H9 (cell line): ENCODE measurements around the gene EYA4. TPM values are rescaled to one million over a fixed set of nuclear protein-coding genes. Genes with fewer than 3 reads are reported as not detected.

ENCODE experiments used
- DNase-seq: peaks from one replicate; pipeline ENCODE4 v3.0.0-alpha.2; 2017
- H2AFZ ChIP-seq: one replicate; pipeline ENCODE4 v1.6.1; 2013; ENCODE audit warnings: mild to moderate bottlenecking, low read length, control low read depth, moderate library complexity
- H2AK5ac ChIP-seq: 2 replicates; pipeline ENCODE4 v1.6.1; 2013; ENCODE audit warnings: low read length, control low read depth, mixed read lengths; ENCODE audit not compliant: insufficient read length
- H2BK120ac ChIP-seq: one replicate; pipeline ENCODE4 v1.6.1; 2013; ENCODE audit warnings: low read depth, mild to moderate bottlenecking, low read length, control low read depth, inconsistent platforms; ENCODE audit not compliant: poor library complexity, severe bottlenecking
- H2BK12ac ChIP-seq: 2 replicates; pipeline ENCODE4 v1.6.1; 2013; ENCODE audit warnings: low read length, control low read depth, mixed read lengths, low read depth; ENCODE audit not compliant: insufficient read length
- H2BK15ac ChIP-seq: 2 replicates; pipeline ENCODE4 v1.6.1; 2013; ENCODE audit warnings: low read depth, low read length, control low read depth
- H2BK20ac ChIP-seq: one replicate; pipeline ENCODE4 v1.6.1; 2013; ENCODE audit warnings: low read depth, mild to moderate bottlenecking, low read length, control low read depth, inconsistent platforms; ENCODE audit not compliant: poor library complexity, severe bottlenecking
- H2BK5ac ChIP-seq: 2 replicates; pipeline ENCODE4 v1.6.1; 2013; ENCODE audit warnings: low read length, control low read depth, mixed read lengths; ENCODE audit not compliant: insufficient read length
- H3K14ac ChIP-seq: 2 replicates; pipeline ENCODE4 v1.6.1; 2013; ENCODE audit warnings: low read length, control low read depth; ENCODE audit not compliant: insufficient read depth
- H3K18ac ChIP-seq: 2 replicates; pipeline ENCODE4 v1.6.1; 2013; ENCODE audit warnings: low read depth, mild to moderate bottlenecking, mixed read lengths, low read length, control low read depth; ENCODE audit not compliant: insufficient read length
- H3K23ac ChIP-seq: 2 replicates; pipeline ENCODE4 v1.6.1; 2013; ENCODE audit warnings: low read length, control low read depth, mixed read lengths, low read depth; ENCODE audit not compliant: insufficient read length
- H3K23me2 ChIP-seq: 2 replicates; pipeline ENCODE4 v1.6.1; 2013; ENCODE audit warnings: low read depth, mild to moderate bottlenecking, mixed read lengths, low read length, control low read depth; ENCODE audit not compliant: insufficient read length, poor library complexity, severe bottlenecking
- H3K27ac ChIP-seq: 2 replicates; pipeline ENCODE4 v1.5.1; 2013; ENCODE audit warnings: low read length, control low read depth, mixed read lengths, low read depth; ENCODE audit not compliant: insufficient read length
- H3K27me3 ChIP-seq: 2 replicates; pipeline ENCODE4 v1.6.1; 2013; ENCODE audit warnings: low read length, control low read depth, inconsistent platforms; ENCODE audit not compliant: insufficient read depth
- H3K4ac ChIP-seq: 2 replicates; pipeline ENCODE4 v1.6.1; 2013; ENCODE audit warnings: low read depth, mild to moderate bottlenecking, control low read depth, inconsistent platforms, low read length, moderate library complexity
- H3K4me1 ChIP-seq: 2 replicates; pipeline ENCODE4 v1.6.1; 2013; ENCODE audit warnings: low read length, control low read depth, inconsistent platforms; ENCODE audit not compliant: insufficient read depth
- H3K4me2 ChIP-seq: 2 replicates; pipeline ENCODE4 v1.6.1; 2013; ENCODE audit warnings: low read length, control low read depth, mixed read lengths; ENCODE audit not compliant: insufficient read length, insufficient read depth
- H3K56ac ChIP-seq: 2 replicates; pipeline ENCODE4 v1.6.1; 2013; ENCODE audit warnings: low read depth, mild to moderate bottlenecking, mixed read lengths, low read length, control low read depth; ENCODE audit not compliant: insufficient read length
- H3K79me1 ChIP-seq: 2 replicates; pipeline ENCODE4 v1.6.1; 2013; ENCODE audit warnings: low read depth, mild to moderate bottlenecking, moderate library complexity, low read length, control low read depth, inconsistent platforms; ENCODE audit not compliant: insufficient read depth, poor library complexity, severe bottlenecking
- H3K79me2 ChIP-seq: 2 replicates; pipeline ENCODE4 v1.6.1; 2013; ENCODE audit warnings: low read length, control low read depth, inconsistent platforms; ENCODE audit not compliant: insufficient read depth
- H3K9ac ChIP-seq: 2 replicates; pipeline ENCODE4 v1.6.1; 2013; ENCODE audit warnings: low read length, control low read depth, mixed read lengths; ENCODE audit not compliant: insufficient read length; ENCODE audit errors: extremely low read depth
- H3K9me3 ChIP-seq: one replicate; pipeline ENCODE4 v1.6.1; 2013; ENCODE audit warnings: low read depth, low read length, inconsistent platforms; ENCODE audit not compliant: control insufficient read depth
- H3T11ph ChIP-seq: one replicate; pipeline ENCODE4 v1.6.1; 2013; ENCODE audit warnings: mild to moderate bottlenecking, low read length, control low read depth, inconsistent platforms
- H4K20me1 ChIP-seq: one replicate; pipeline ENCODE4 v1.6.1; 2013; ENCODE audit not compliant: control insufficient read depth, insufficient read length, insufficient read depth
- H4K5ac ChIP-seq: 2 replicates; pipeline ENCODE4 v1.6.1; 2013; ENCODE audit warnings: low read depth, mild to moderate bottlenecking, mixed read lengths, low read length, control low read depth; ENCODE audit not compliant: insufficient read length
- H4K8ac ChIP-seq: replicated peaks from 2 replicates; pipeline ENCODE4 v1.6.1; 2013; ENCODE audit warnings: low read length, control low read depth, mixed read lengths, low read depth; ENCODE audit not compliant: insufficient read length
- H4K91ac ChIP-seq: 2 replicates; pipeline ENCODE4 v1.6.1; 2013; ENCODE audit warnings: low read depth, mild to moderate bottlenecking, moderate library complexity, mixed read lengths, low read length, control low read depth; ENCODE audit not compliant: insufficient read length
- H3K27ac Mint-ChIP-seq, 3 experiments: 2 replicates in 2 of 3; 3 replicates in 1 of 3; pipeline ENCODE4 v1.8.0; 2020 to 2021; ENCODE audit warnings: mixed read lengths in 3 of 3, mild to moderate bottlenecking in 1 of 3, moderate library complexity in 1 of 3
- H3K27me3 Mint-ChIP-seq: 2 replicates; pipeline ENCODE4 v1.8.0; 2021; ENCODE audit warnings: low read depth, mild to moderate bottlenecking, moderate library complexity, mixed read lengths
- H3K36me3 Mint-ChIP-seq, 3 experiments: 2 replicates in 2 of 3; 3 replicates in 1 of 3; pipeline ENCODE4 v1.8.0; 2020 to 2021; ENCODE audit warnings: low read depth in 3 of 3, mixed read lengths in 3 of 3; ENCODE audit not compliant: insufficient read depth in 1 of 3
- H3K4me1 Mint-ChIP-seq, 2 experiments: 2 replicates each; pipeline ENCODE4 v1.8.0; 2020; ENCODE audit warnings: mixed read lengths in 2 of 2
- H3K4me3 Mint-ChIP-seq, 2 experiments: 2 replicates in 1 of 2; 3 replicates in 1 of 2; pipeline ENCODE4 v1.8.0; 2020 to 2021; ENCODE audit warnings: mild to moderate bottlenecking in 2 of 2, mixed read lengths in 2 of 2, moderate library complexity in 1 of 2
- H3K9me3 Mint-ChIP-seq, 2 experiments: 2 replicates in 1 of 2; 3 replicates in 1 of 2; pipeline ENCODE4 v1.8.0; 2020; ENCODE audit warnings: mild to moderate bottlenecking in 2 of 2, mixed read lengths in 2 of 2, moderate library complexity in 1 of 2
- WGBS: extraction: QIAGEN DNeasy Blood & Tissue Kit; methylation state at CpG from one replicate; pipeline ENCODE4 v1.1.7; 2013; ENCODE audit warnings: missing lambda C conversion rate, low lambda C conversion rate, mixed read lengths; ENCODE audit not compliant: insufficient read length; ENCODE audit errors: extremely low coverage; 5-methylcytosine and 5-hydroxymethylcytosine counted together
- total RNA-seq: library from RNA; stranded (reverse); gene quantifications from 2 replicates; pipeline ENCODE4 v1.2.1, GENCODE V29; 2021
- TF ChIP-seq, protein P1 (sequence below): fragments of 200-600 bp; sonication (generic); conservative IDR thresholded peaks from 3 replicates; pipeline ENCODE4 v1.8.0; 2021; ENCODE audit warnings: antibody characterized with exemption, mild to moderate bottlenecking

Gene EYA4
- total RNA-seq, 1 experiment from 2014 or later: 0.26 TPM

DNA sequence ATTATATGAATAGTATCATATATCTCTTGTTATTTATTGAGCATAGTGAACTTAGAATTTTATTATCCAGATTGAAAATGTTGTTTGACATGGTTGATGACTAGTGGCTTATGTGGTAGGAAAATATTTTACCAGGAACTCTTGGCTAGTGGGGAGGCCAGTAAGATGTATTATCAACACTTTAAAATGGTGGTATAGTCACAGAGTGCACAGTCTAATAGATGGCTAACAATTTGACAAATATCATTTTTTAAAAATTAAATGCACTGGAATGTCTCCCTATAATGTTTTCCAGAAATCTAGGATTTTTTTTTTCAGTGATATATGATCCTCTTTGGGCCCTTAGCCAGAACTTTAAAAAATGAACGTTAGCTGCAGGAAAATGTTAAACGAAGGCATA, 26.9 kb upstream of the EYA4 start:
- no peaks in the 10 kb centered on the region; the same call in 1 of the 2 replicates for H3K79me2 ChIP-seq
- no peaks in the 10 kb centered on the region; a peak in 1 of 4 replicates for H3K4me1 Mint-ChIP-seq
- H3K27ac ChIP-seq: no peak overlapping the region
- H4K20me1 ChIP-seq: no peaks in the 10 kb centered on the region
- no peak overlapping the region for H3K56ac ChIP-seq
- H3K27me3 Mint-ChIP-seq: no peaks in the 10 kb centered on the region
- no peaks in the 10 kb centered on the region for H3K4me1 ChIP-seq
- H2BK120ac ChIP-seq: no peak overlapping the region
- H3K14ac ChIP-seq: no peak overlapping the region
- no peak overlapping the region for H2AK5ac ChIP-seq
- no peaks in the 10 kb centered on the region for H3K9me3 ChIP-seq
- no peak overlapping the region for H3K27ac Mint-ChIP-seq
- H3K79me1 ChIP-seq: no peaks in the 10 kb centered on the region
- H3K36me3 Mint-ChIP-seq: peaks cover 0 to 2% (median 0%) of the 10 kb centered on the region in 3 experiments; a peak in 4 of 7 replicates
- TF ChIP-seq, protein P1, sequence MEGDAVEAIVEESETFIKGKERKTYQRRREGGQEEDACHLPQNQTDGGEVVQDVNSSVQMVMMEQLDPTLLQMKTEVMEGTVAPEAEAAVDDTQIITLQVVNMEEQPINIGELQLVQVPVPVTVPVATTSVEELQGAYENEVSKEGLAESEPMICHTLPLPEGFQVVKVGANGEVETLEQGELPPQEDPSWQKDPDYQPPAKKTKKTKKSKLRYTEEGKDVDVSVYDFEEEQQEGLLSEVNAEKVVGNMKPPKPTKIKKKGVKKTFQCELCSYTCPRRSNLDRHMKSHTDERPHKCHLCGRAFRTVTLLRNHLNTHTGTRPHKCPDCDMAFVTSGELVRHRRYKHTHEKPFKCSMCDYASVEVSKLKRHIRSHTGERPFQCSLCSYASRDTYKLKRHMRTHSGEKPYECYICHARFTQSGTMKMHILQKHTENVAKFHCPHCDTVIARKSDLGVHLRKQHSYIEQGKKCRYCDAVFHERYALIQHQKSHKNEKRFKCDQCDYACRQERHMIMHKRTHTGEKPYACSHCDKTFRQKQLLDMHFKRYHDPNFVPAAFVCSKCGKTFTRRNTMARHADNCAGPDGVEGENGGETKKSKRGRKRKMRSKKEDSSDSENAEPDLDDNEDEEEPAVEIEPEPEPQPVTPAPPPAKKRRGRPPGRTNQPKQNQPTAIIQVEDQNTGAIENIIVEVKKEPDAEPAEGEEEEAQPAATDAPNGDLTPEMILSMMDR: no peak
- H2AFZ ChIP-seq: no peak overlapping the region
- no peak overlapping the region for H3K4me2 ChIP-seq
- H3T11ph ChIP-seq: no peak overlapping the region
- H3K23me2 ChIP-seq: no peaks in the 10 kb centered on the region
- H2BK20ac ChIP-seq: no peak overlapping the region
- H3K27me3 ChIP-seq: no peaks in the 10 kb centered on the region
- H2BK5ac ChIP-seq: no peak overlapping the region
- no peak overlapping the region for H2BK15ac ChIP-seq
- no peak overlapping the region for H3K4ac ChIP-seq
- H3K9ac ChIP-seq: no peak overlapping the region
- H2BK12ac ChIP-seq: no peak overlapping the region
- no peak for DNase-seq
- no peak overlapping the region for H4K5ac ChIP-seq
- H3K9me3 Mint-ChIP-seq: peaks cover 1 to 7% of the 10 kb centered on the region in 2 experiments; a peak in 3 of 5 replicates
- no peak overlapping the region for H3K18ac ChIP-seq
- H4K8ac ChIP-seq: no peak overlapping the region
- H3K23ac ChIP-seq: no peak overlapping the region
- WGBS: no CpG with 5 or more reads among the region's 2 CpGs
- H4K91ac ChIP-seq: no peak overlapping the region
- H3K4me3 Mint-ChIP-seq: no peak overlapping the region
